ENCODE measurements around the gene EVI5.
"Not testable (repeated sequence)": the region's sequence is repeated elsewhere in the genome, so short reads cannot be mapped to it uniquely, and the experiment has no call there.

The EVI5 gene

DNA sequence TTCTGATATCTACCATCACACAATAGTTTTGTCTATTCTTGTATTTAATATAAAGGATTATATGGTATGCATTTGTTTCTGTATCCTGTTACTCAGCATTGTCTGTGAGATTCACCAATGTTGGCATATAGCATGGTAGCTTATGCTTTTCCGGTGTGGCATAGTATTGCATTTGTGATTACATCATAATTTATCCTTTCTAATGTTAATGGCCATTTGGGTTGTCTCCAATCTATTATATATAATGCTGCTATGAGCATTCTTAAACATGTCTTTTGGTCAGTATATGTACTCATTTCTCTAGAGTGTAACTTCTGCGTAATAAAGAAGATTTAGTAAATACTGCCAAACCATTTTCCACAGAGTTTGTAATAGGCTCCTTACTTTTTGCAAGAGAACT is 257.2 kb downstream of the EVI5 start:
- no peaks in the 10 kb centered on the region for H3F3A ChIP-seq (ENCODE audit: control insufficient read depth, insufficient read depth)
- no peaks in the 10 kb centered on the region for H3K9me3 ChIP-seq (ENCODE audit: control insufficient read depth, insufficient read depth, low read length)
- H3K27me3 ChIP-seq (ENCODE audit: control insufficient read depth, low read length): no peaks in the 10 kb centered on the region
- H3K36me3 ChIP-seq (ENCODE audit: control insufficient read depth, low read length): no peaks in the 10 kb centered on the region
- H3K9me2 ChIP-seq (replicated peaks; ENCODE audit: control insufficient read depth, low read length): no peaks in the 10 kb centered on the region
- no peaks in the 10 kb centered on the region for H3K79me2 ChIP-seq (ENCODE audit: control insufficient read depth, low read length)
- no peak overlapping the region for H3K4me3 ChIP-seq (ENCODE audit: low read length)
- H3K4me1 ChIP-seq (ENCODE audit: control insufficient read depth, low read length): no peaks in the 10 kb centered on the region
- H3K27ac ChIP-seq (ENCODE audit: low read depth, low read length): no peak overlapping the region
- no peaks in the 10 kb centered on the region for H4K20me1 ChIP-seq (ENCODE audit: control insufficient read depth, insufficient read depth, low read depth, low read length)
- TF ChIP-seq, protein P1, sequence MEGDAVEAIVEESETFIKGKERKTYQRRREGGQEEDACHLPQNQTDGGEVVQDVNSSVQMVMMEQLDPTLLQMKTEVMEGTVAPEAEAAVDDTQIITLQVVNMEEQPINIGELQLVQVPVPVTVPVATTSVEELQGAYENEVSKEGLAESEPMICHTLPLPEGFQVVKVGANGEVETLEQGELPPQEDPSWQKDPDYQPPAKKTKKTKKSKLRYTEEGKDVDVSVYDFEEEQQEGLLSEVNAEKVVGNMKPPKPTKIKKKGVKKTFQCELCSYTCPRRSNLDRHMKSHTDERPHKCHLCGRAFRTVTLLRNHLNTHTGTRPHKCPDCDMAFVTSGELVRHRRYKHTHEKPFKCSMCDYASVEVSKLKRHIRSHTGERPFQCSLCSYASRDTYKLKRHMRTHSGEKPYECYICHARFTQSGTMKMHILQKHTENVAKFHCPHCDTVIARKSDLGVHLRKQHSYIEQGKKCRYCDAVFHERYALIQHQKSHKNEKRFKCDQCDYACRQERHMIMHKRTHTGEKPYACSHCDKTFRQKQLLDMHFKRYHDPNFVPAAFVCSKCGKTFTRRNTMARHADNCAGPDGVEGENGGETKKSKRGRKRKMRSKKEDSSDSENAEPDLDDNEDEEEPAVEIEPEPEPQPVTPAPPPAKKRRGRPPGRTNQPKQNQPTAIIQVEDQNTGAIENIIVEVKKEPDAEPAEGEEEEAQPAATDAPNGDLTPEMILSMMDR (IDR thresholded peaks at IDR 0.05; ENCODE audit: low read depth, low read length, poor library complexity, severe bottlenecking): no peak
- TF ChIP-seq EZH2phosphoT487 (IDR thresholded peaks at IDR 0.05; ENCODE audit: borderline replicate concordance, low read length): no peak
- no peak overlapping the region for H3K4me2 ChIP-seq (ENCODE audit: low read length)

DNA sequence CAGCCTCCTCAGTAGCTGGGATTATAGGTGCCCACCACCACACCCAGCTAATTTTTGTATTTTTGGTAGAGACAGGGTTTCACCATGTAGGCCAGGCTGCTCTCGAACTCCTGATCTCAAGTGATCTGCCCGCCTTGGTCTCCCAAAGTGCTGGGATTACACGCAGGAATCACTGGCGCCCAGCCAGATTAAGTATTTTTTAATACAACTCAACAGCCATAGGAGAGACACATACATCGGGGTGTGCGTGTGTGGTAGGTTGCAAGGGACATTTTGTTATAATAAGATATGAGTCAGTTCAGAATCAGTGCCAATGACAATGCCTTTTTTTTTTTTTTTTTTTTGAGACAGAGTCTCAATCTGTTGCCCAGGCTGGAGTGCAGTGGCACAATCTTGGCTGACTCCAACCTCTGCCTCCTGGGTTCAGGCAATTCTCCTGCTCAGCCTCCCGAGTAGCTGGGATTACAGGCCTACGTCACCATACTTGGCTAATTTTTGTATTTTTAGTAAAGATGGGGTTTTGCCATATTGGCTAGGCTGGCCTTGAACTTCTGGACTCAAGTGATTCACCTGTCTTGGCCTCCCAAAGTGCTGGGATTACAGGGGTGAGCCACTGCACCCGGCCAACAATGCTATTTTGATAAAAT is 259.8 kb downstream of the EVI5 start:
- H3K9me3 ChIP-seq (ENCODE audit: control insufficient read depth, insufficient read depth, low read length); H3K4me2 ChIP-seq (ENCODE audit: low read length); H3K36me3 ChIP-seq (ENCODE audit: control insufficient read depth, low read length); H3K27me3 ChIP-seq (ENCODE audit: control insufficient read depth, low read length); H3F3A ChIP-seq (ENCODE audit: control insufficient read depth, insufficient read depth); H3K9me2 ChIP-seq (replicated peaks; ENCODE audit: control insufficient read depth, low read length); H3K79me2 ChIP-seq (ENCODE audit: control insufficient read depth, low read length); H4K20me1 ChIP-seq (ENCODE audit: control insufficient read depth, insufficient read depth, low read depth, low read length); H3K4me3 ChIP-seq (ENCODE audit: low read length); H3K27ac ChIP-seq (ENCODE audit: low read depth, low read length); H3K4me1 ChIP-seq (ENCODE audit: control insufficient read depth, low read length): not testable (repeated sequence)

DNA sequence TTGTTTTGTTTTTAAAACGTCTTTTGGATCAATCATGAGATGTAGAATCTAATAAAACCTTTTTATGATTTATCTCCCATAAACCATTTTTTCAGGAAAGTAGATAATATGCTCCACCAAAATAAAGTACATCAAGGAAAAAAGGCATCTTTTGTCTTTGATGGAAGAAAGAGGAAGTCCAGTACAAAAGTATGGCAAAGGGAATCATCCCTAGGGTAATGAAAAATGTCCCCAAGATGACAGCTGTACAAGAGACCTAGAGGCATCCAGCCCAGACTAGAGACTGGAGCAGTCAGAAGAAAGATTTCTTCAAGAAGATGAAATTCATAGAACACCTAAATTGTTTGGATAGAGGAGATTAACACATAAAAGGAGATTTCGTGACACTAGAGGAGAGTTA is 265.9 kb downstream of the EVI5 start:
- no peaks in the 10 kb centered on the region for H3K27me3 ChIP-seq (ENCODE audit: control insufficient read depth, low read length)
- H3K4me2 ChIP-seq (ENCODE audit: low read length): no peak overlapping the region
- H3F3A ChIP-seq (ENCODE audit: control insufficient read depth, insufficient read depth): no peaks in the 10 kb centered on the region
- no peaks in the 10 kb centered on the region for H3K9me2 ChIP-seq (replicated peaks; ENCODE audit: control insufficient read depth, low read length)
- H3K36me3 ChIP-seq (ENCODE audit: control insufficient read depth, low read length): no peaks in the 10 kb centered on the region
- no peaks in the 10 kb centered on the region for H3K79me2 ChIP-seq (ENCODE audit: control insufficient read depth, low read length)
- no peak overlapping the region for H3K4me3 ChIP-seq (ENCODE audit: low read length)
- H3K9me3 ChIP-seq (ENCODE audit: control insufficient read depth, insufficient read depth, low read length): no peaks in the 10 kb centered on the region
- no peaks in the 10 kb centered on the region for H3K4me1 ChIP-seq (ENCODE audit: control insufficient read depth, low read length)
- no peaks in the 10 kb centered on the region for H4K20me1 ChIP-seq (ENCODE audit: control insufficient read depth, insufficient read depth, low read depth, low read length)
- no peak overlapping the region for H3K27ac ChIP-seq (ENCODE audit: low read depth, low read length)
- no peak for TF ChIP-seq EZH2phosphoT487 (IDR thresholded peaks at IDR 0.05; ENCODE audit: borderline replicate concordance, low read length)

DNA sequence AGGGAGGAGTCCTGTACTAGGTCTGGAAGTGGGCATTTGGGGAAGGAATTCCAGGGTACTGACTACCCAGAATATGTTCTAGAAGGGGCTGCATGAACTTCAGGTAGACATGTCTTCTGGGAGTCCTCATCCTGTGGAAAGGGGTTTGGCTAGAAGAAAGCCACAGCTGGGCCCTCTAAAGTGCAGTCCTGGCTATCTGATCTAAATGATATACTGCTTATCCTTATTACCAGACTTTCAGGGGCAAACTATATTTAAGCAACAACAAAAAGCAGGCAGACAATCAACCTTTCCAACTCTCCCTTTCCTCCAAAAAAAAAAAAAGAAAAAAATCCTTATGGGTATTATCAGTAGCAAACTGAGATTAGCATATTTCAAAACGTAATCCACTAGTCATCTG is 268.3 kb downstream of the EVI5 start:
- Histone ChIP-seq H3K27ac (ENCODE audit: low read depth, low read length) (no peak overlapping the region), H3K4me2 (ENCODE audit: low read length) (no peak overlapping the region), H3K79me2 (ENCODE audit: control insufficient read depth, low read length) (no peaks in the 10 kb centered on the region), H4K20me1 (ENCODE audit: control insufficient read depth, insufficient read depth, low read depth, low read length) (no peaks in the 10 kb centered on the region), H3F3A (ENCODE audit: control insufficient read depth, insufficient read depth) (no peaks in the 10 kb centered on the region), H3K9me3 (ENCODE audit: control insufficient read depth, insufficient read depth, low read length) (no peaks in the 10 kb centered on the region), H3K9me2 (replicated peaks; ENCODE audit: control insufficient read depth, low read length) (no peaks in the 10 kb centered on the region), H3K4me3 (ENCODE audit: low read length) (no peak overlapping the region), H3K36me3 (ENCODE audit: control insufficient read depth, low read length) (no peaks in the 10 kb centered on the region), H3K27me3 (ENCODE audit: control insufficient read depth, low read length) (no peaks in the 10 kb centered on the region), H3K4me1 (ENCODE audit: control insufficient read depth, low read length) (no peaks in the 10 kb centered on the region)
- TF ChIP-seq, protein P1 (IDR thresholded peaks at IDR 0.05; ENCODE audit: low read depth, low read length, poor library complexity, severe bottlenecking): no peak
- no peak for TF ChIP-seq EZH2phosphoT487 (IDR thresholded peaks at IDR 0.05; ENCODE audit: borderline replicate concordance, low read length)
